Activated T-helper 17 cell treated with anti-CD3 and anti-CD28 coated beads, Interleukin-2, amount 50 U/mL, for 72 hours (primary cell): ENCODE data around the gene ZNF366. TPM values are rescaled to one million over a fixed set of nuclear protein-coding genes. Genes with fewer than 3 reads are reported as not detected.
A peak's percentile ranks its signal among the peaks of the same experiment; 100 is the strongest.

ENCODE experiments used
- ATAC-seq: fragments of 150-1000 bp; cut with Tn5 transposase; replicated peaks from 2 replicates; pipeline ENCODE4 v1.10.0; 2021; ENCODE audit warnings: mild to moderate bottlenecking, moderate library complexity
- H3K27ac Mint-ChIP-seq: one replicate; pipeline ENCODE4 v1.8.0; 2022; ENCODE audit warnings: mixed read lengths
- H3K27me3 Mint-ChIP-seq: one replicate; pipeline ENCODE4 v1.8.0; 2022; ENCODE audit warnings: mixed read lengths
- H3K36me3 Mint-ChIP-seq: one replicate; pipeline ENCODE4 v1.8.0; 2022; ENCODE audit warnings: low read depth, mild to moderate bottlenecking, mixed read lengths
- H3K4me1 Mint-ChIP-seq: one replicate; pipeline ENCODE4 v1.8.0; 2022; ENCODE audit warnings: mixed read lengths
- H3K4me3 Mint-ChIP-seq: one replicate; pipeline ENCODE4 v1.8.0; 2022; ENCODE audit warnings: mild to moderate bottlenecking, mixed read lengths
- H3K9me3 Mint-ChIP-seq: one replicate; pipeline ENCODE4 v1.8.0; 2022; ENCODE audit warnings: mixed read lengths
- total RNA-seq, 2 donors: library from RNA; stranded (reverse); gene quantifications; one replicate each; pipeline ENCODE4 v1.2.3, GENCODE V29; 2022

Gene ZNF366, protein sequence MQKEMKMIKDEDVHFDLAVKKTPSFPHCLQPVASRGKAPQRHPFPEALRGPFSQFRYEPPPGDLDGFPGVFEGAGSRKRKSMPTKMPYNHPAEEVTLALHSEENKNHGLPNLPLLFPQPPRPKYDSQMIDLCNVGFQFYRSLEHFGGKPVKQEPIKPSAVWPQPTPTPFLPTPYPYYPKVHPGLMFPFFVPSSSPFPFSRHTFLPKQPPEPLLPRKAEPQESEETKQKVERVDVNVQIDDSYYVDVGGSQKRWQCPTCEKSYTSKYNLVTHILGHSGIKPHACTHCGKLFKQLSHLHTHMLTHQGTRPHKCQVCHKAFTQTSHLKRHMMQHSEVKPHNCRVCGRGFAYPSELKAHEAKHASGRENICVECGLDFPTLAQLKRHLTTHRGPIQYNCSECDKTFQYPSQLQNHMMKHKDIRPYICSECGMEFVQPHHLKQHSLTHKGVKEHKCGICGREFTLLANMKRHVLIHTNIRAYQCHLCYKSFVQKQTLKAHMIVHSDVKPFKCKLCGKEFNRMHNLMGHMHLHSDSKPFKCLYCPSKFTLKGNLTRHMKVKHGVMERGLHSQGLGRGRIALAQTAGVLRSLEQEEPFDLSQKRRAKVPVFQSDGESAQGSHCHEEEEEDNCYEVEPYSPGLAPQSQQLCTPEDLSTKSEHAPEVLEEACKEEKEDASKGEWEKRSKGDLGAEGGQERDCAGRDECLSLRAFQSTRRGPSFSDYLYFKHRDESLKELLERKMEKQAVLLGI
- not detected for total RNA-seq

GRCh38 chr5:72507231-72507906 lies at the start of gene ZNF366:
ZNF366 (minus strand) TSS chr5:72507410; CDS start chr5:72461496, 45,914 bp downstream.
- H3K36me3 Mint-ChIP-seq: no peaks in the 10 kb centered on the region
- H3K9me3 Mint-ChIP-seq: no peaks in the 10 kb centered on the region
- H3K27me3 Mint-ChIP-seq: peaks cover 31% of the 10 kb centered on the region
- H3K4me3 Mint-ChIP-seq: no peak within 1 kb of the TSS
- no peak within 1 kb of the TSS for H3K27ac Mint-ChIP-seq
- no peaks in the 10 kb centered on the region for H3K4me1 Mint-ChIP-seq
- no peak for ATAC-seq

DNA sequence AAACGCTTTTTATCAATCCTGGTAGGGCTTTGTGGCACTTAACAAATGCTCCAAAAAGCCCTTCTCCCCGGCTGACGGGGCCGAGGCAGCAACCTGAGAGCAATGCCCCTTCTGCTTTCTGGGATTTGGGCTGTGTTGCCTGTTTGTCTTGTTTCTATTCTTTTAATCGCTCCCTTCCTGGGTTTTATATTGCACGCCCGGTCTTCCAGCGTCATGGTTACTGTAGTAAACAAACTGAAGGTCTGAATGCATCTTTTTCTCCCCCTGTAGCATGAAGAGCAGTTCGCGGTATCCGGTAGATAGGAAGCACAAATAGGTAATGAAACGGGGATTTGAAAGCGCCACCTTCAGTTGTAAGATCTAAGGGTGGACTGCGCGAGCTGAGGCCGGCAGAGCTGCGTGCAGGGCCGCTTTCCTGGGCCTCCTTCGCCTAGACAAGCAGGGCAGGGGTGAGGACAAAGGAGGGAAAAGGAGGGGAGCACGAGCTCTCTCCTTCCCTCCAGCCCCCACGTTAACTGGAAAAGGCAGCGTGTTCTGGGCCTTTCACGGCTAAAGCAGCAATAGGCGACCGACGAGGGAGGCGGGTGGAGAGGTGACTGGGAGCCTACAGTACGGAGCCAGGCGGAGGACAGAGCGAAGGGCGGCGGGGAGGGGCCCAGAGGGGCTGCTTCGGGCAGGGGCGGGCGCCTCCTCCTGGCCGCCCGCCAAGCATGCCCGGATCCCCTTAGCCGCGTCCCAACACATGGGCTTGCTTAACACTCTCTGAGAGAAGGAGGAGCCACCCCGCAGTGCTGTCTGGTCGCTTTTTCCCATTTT lies 49.3 kb upstream of the ZNF366 start:
- no peaks in the 10 kb centered on the region for H3K36me3 Mint-ChIP-seq
- H3K4me1 Mint-ChIP-seq: peaks cover 5% of the 10 kb centered on the region
- H3K27ac Mint-ChIP-seq: no peak overlapping the region
- no peaks in the 10 kb centered on the region for H3K9me3 Mint-ChIP-seq
- peaks cover 36% of the 10 kb centered on the region for H3K27me3 Mint-ChIP-seq
- peak; percentile 67 for ATAC-seq
- peak overlapping the region; percentile 64 for H3K4me3 Mint-ChIP-seq

DNA sequence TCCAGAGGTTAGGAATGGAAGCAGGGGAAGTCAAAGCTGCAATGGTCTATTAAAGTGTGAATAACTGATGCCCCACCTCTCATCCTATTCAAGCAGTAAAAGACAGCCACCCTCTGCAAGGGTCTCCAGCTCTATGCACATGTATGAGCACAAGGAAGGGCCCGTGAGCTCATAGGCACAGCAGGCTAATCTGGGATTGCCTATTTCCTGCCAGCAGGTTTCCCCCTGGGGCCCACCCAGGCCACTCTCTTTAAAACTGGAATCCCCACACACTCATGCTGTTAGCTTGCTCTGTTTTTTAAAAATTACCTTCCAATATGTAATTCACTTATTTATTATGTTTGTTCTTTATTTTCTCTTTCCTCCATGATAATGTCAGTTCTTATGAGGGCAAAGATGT lies 48.7 kb upstream of the ZNF366 start:
- Mint-ChIP-seq H3K4me1 (peaks cover 5% of the 10 kb centered on the region), H3K27ac (no peak overlapping the region), H3K4me3 (peak overlapping the region; percentile 64), H3K27me3 (peaks cover 33% of the 10 kb centered on the region), H3K9me3 (no peaks in the 10 kb centered on the region), H3K36me3 (no peaks in the 10 kb centered on the region)
- ATAC-seq: no peak

GRCh38 chr5:72554897-72555296 lies 47.7 kb upstream of the ZNF366 start:
- H3K4me3 Mint-ChIP-seq: no peak overlapping the region
- peaks cover 33% of the 10 kb centered on the region for H3K27me3 Mint-ChIP-seq
- no peaks in the 10 kb centered on the region for H3K9me3 Mint-ChIP-seq
- no peaks in the 10 kb centered on the region for H3K36me3 Mint-ChIP-seq
- no peak for ATAC-seq
- H3K4me1 Mint-ChIP-seq: peaks cover 5% of the 10 kb centered on the region
- H3K27ac Mint-ChIP-seq: no peak overlapping the region

DNA sequence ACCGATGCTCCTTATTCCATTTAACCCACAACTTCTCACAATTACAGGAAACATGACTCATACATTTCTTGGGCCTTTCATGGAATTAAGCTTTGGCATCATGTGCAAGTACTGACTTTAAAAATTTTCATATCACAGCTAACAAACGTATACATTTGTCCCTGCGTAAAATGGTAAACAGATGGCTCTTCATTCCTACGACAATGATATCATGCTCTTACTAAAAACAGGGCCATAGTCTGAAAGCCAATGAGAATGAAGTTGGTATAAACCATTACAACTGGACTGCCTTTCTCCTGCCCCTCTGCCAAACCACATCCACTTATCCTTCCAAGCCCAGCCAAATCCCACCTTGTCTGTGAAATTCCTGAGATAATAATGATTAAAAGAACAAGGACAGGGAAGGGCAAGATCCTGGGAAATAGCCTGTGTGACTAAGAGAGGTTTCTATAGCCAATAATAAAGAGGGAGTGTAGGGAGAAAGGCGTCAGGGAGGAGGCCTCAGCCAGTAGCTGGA lies 44.9 kb upstream of the ZNF366 start:
- Mint-ChIP-seq H3K4me3 (no peak overlapping the region), H3K27me3 (peaks cover 36% of the 10 kb centered on the region), H3K9me3 (peaks cover 7% of the 10 kb centered on the region), H3K4me1 (peaks cover 5% of the 10 kb centered on the region), H3K36me3 (no peaks in the 10 kb centered on the region), H3K27ac (no peak overlapping the region)
- no peak for ATAC-seq

GRCh38 chr5:72550595-72550994 lies 43.4 kb upstream of the ZNF366 start:
- peaks cover 32% of the 10 kb centered on the region for H3K27me3 Mint-ChIP-seq
- no peak for ATAC-seq
- no peak overlapping the region for H3K27ac Mint-ChIP-seq
- H3K4me3 Mint-ChIP-seq: no peak overlapping the region
- H3K9me3 Mint-ChIP-seq: peaks cover 15% of the 10 kb centered on the region
- H3K4me1 Mint-ChIP-seq: no peaks in the 10 kb centered on the region
- H3K36me3 Mint-ChIP-seq: no peaks in the 10 kb centered on the region

GRCh38 chr5:72543811-72544210 lies 36.6 kb upstream of the ZNF366 start:
- ATAC-seq: no peak
- H3K27me3 Mint-ChIP-seq: peaks cover 8% of the 10 kb centered on the region
- H3K36me3 Mint-ChIP-seq: no peaks in the 10 kb centered on the region
- H3K9me3 Mint-ChIP-seq: peaks cover 24% of the 10 kb centered on the region
- no peak overlapping the region for H3K4me3 Mint-ChIP-seq
- H3K4me1 Mint-ChIP-seq: no peaks in the 10 kb centered on the region
- H3K27ac Mint-ChIP-seq: no peak overlapping the region

DNA sequence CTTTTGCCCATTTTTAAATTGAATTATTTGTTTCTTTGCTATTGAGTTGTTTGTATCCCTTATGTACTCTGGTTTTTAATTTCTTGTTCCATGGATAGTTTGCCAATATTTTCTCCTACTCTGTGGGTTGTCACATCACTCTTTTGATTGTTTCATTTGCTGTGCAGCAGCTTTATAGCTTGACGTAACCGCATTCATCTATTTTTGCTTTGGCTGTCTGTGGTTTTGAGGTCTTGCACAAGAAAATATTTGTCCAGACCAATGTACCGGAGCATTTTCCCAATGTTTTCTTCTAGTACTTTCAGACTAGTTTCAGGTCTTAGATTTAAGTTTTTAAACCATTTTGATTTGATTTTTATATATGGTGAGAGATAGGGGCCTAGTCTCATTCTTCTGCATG lies 36.2 kb upstream of the ZNF366 start:
- Mint-ChIP-seq H3K36me3 (no peaks in the 10 kb centered on the region), H3K27me3 (peaks cover 7% of the 10 kb centered on the region), H3K4me1 (no peaks in the 10 kb centered on the region), H3K27ac (no peak overlapping the region), H3K9me3 (peaks cover 22% of the 10 kb centered on the region), H3K4me3 (no peak overlapping the region)
- no peak for ATAC-seq

GRCh38 chr5:72542695-72543094 lies 35.5 kb upstream of the ZNF366 start:
- Mint-ChIP-seq H3K9me3 (peaks cover 19% of the 10 kb centered on the region), H3K27ac (no peak overlapping the region), H3K4me3 (no peak overlapping the region), H3K27me3 (peaks cover 4% of the 10 kb centered on the region), H3K4me1 (no peaks in the 10 kb centered on the region), H3K36me3 (no peaks in the 10 kb centered on the region)
- no peak for ATAC-seq

DNA sequence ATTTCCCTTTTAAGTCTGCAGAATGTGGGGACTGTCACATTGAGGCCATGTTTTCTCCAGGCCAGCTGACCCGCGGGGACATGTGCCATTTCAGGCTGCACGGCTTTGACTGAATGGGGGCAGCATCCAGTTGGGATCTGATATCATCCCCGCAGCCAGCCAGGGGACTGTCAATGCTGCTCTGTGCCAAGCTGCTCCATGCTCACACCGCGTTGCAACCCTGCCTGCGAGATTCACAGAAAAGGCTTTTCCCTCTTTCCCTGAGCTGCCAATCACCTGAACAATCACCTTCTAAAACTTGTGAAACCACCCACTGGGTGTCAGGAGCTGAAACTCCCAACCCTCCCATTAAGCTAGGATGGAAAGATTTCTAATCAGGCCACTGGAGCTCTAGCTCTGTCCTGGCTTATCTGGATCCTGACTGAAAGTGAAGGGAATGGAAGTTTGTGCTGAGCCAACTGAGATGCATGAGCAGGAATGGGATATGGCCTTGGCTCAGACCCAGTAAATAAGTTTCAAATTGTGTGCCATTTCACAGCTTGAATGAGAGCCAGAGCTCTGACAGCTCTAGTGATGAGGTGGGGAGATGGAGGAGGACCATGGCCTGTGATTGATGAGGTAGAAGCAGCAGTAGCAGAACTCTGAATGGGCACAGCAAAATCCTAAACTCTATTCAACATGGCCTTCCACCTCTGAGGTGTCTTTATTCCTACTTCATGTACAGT lies 34.5 kb upstream of the ZNF366 start:
- H3K4me1 Mint-ChIP-seq: no peaks in the 10 kb centered on the region
- ATAC-seq: no peak
- H3K27ac Mint-ChIP-seq: no peak overlapping the region
- no peak overlapping the region for H3K4me3 Mint-ChIP-seq
- no peaks in the 10 kb centered on the region for H3K36me3 Mint-ChIP-seq
- H3K27me3 Mint-ChIP-seq: no peaks in the 10 kb centered on the region
- peaks cover 12% of the 10 kb centered on the region for H3K9me3 Mint-ChIP-seq

GRCh38 chr5:72540759-72541438 lies 33.7 kb upstream of the ZNF366 start:
- Mint-ChIP-seq H3K36me3 (no peaks in the 10 kb centered on the region), H3K4me3 (no peak overlapping the region), H3K4me1 (no peaks in the 10 kb centered on the region), H3K9me3 (peaks cover 11% of the 10 kb centered on the region), H3K27ac (no peak overlapping the region), H3K27me3 (no peaks in the 10 kb centered on the region)
- no peak for ATAC-seq

- H3K27me3 Mint-ChIP-seq: peaks cover 4% of the 10 kb centered on the region
- peaks cover 7% of the 10 kb centered on the region for H3K9me3 Mint-ChIP-seq
- H3K36me3 Mint-ChIP-seq: no peaks in the 10 kb centered on the region
- H3K4me1 Mint-ChIP-seq: no peaks in the 10 kb centered on the region
- no peak for ATAC-seq
- H3K27ac Mint-ChIP-seq: no peak overlapping the region
- H3K4me3 Mint-ChIP-seq: no peak overlapping the region
Measured at GRCh38 chr5:72539726-72540125, 32.5 kb upstream of the ZNF366 start.

DNA sequence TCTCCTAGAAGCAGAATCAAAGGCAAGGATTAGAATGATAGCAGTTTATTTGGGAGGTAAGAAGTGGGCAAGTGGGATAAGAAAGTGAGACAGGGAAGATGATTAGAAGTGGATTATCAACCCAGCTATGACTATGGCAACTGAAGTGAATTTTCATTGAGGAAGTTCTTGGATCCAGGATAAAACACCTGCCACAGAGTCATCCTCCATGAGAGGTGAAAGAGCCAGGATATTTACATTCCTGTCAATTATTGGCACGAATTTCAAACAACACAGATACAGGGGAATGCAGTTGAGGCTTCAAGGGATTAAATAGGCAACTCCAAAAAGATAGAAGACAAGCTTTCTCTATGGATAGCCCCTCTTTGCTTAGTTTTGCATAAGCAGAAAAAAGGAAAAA lies 31.8 kb upstream of the ZNF366 start:
- Mint-ChIP-seq H3K9me3 (peaks cover 7% of the 10 kb centered on the region), H3K27ac (no peak overlapping the region), H3K4me3 (no peak overlapping the region), H3K36me3 (no peaks in the 10 kb centered on the region), H3K27me3 (peaks cover 5% of the 10 kb centered on the region), H3K4me1 (no peaks in the 10 kb centered on the region)
- ATAC-seq: no peak
